ENCODE data around the gene ACRBP.

GRCh38 chr12:6666211-6666610, 19.0 kb upstream of the ACRBP start:
- TF ChIP-seq CTCF (IDR thresholded peaks at IDR 0.05) (no peak), EZH2 (IDR thresholded peaks at IDR 0.05; ENCODE audit: borderline replicate concordance, insufficient read depth, low read depth, low read length, poor library complexity, severe bottlenecking) (no peak)

Data from B cell (primary cell).